C4-2B (cell line): ENCODE data around the gene GZMB.

Source experiments
- ZFX ChIP-seq: fragments of 450-650 bp; IDR thresholded peaks from 2 replicates; pipeline ENCODE4 v1.6.1; 2017
- TF ChIP-seq, protein P1 (sequence below): fragments of 450-650 bp; conservative IDR thresholded peaks from 2 replicates; pipeline ENCODE4 v1.5.1; 2017; ENCODE audit warnings: mild to moderate bottlenecking

GRCh38 chr14:24662753-24663152, 28.8 kb upstream of the GZMB start:
- TF ChIP-seq, protein P1, sequence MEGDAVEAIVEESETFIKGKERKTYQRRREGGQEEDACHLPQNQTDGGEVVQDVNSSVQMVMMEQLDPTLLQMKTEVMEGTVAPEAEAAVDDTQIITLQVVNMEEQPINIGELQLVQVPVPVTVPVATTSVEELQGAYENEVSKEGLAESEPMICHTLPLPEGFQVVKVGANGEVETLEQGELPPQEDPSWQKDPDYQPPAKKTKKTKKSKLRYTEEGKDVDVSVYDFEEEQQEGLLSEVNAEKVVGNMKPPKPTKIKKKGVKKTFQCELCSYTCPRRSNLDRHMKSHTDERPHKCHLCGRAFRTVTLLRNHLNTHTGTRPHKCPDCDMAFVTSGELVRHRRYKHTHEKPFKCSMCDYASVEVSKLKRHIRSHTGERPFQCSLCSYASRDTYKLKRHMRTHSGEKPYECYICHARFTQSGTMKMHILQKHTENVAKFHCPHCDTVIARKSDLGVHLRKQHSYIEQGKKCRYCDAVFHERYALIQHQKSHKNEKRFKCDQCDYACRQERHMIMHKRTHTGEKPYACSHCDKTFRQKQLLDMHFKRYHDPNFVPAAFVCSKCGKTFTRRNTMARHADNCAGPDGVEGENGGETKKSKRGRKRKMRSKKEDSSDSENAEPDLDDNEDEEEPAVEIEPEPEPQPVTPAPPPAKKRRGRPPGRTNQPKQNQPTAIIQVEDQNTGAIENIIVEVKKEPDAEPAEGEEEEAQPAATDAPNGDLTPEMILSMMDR = no peak
- TF ChIP-seq ZFX = no peak
